Prostate gland (tissue), 2 donors: Measurements from ENCODE around the gene EPHB2.
"Not testable (repeated sequence)": the region's sequence is repeated elsewhere in the genome, so short reads cannot be mapped to it uniquely, and the experiment has no call there.

ENCODE experiments used
- CTCF ChIP-seq, 4 experiments: fragments of 200-600 bp in 2 of 4; fragments of 450-650 bp in 2 of 4; sonication (generic) in 2 of 4; IDR thresholded peaks; 1 replicate in 3 of 4; 2 replicates in 1 of 4; pipeline ENCODE4 v1.5.1; 2016 to 2019; ENCODE audit warnings: antibody characterized with exemption in 4 of 4, mild to moderate bottlenecking in 2 of 4, moderate library complexity in 2 of 4
- POLR2AphosphoS5 ChIP-seq: sonication (generic); formaldehyde crosslinking; IDR thresholded peaks from one replicate; pipeline ENCODE4 v1.6.1; 2017; ENCODE audit warnings: antibody characterized with exemption

- TF ChIP-seq POLR2AphosphoS5; CTCF (IDR thresholded peaks at IDR 0.05): not testable (repeated sequence)
Observed at GRCh38 chr1:22834420-22834819, 123.8 kb downstream of the EPHB2 start.
